GM13977 (cell line): Measurements from ENCODE around the gene CHST15.
"Not testable (repeated sequence)": the region's sequence is repeated elsewhere in the genome, so short reads cannot be mapped to it uniquely, and the experiment has no call there.

Experiments
- DNase-seq: peaks from one replicate; pipeline ENCODE4 v3.0.0; 2012; ENCODE audit warnings: low spot score
- CTCF ChIP-seq: IDR thresholded peaks from 2 replicates; pipeline ENCODE4 v1.5.1; 2012; ENCODE audit warnings: mild to moderate bottlenecking, control low read depth; ENCODE audit not compliant: insufficient read depth; ENCODE audit errors: extremely low read depth, missing control alignments
- in situ Hi-C: fragments of 300-500 bp; cut with MboI; formaldehyde crosslinking; loops from one replicate; pipeline ENCODE4 v1.12.0; 2022; ENCODE audit warnings: low sequenced_read_pairs, low pct_unique_long_range_greater_than_20kb, mixed read lengths, inconsistent platforms; ENCODE audit not compliant: unreplicated experiment

The CHST15 gene

GRCh38 chr10:124100124-124100523 lies 6.7 kb upstream of the CHST15 start:
- TF ChIP-seq CTCF, result no peak
- DNase-seq, result no peak
- in situ Hi-C loops, result no loop called here

GRCh38 chr10:124099604-124100003 lies 6.2 kb upstream of the CHST15 start:
- peak; percentile 46 for DNase-seq
- TF ChIP-seq CTCF, result no peak
- in situ Hi-C loops, result no loop called here

GRCh38 chr10:124098575-124098974 lies 5.2 kb upstream of the CHST15 start:
- DNase-seq, result no peak
- TF ChIP-seq CTCF, result no peak
- in situ Hi-C loops, result no loop called here

GRCh38 chr10:124097883-124098282 lies 4.5 kb upstream of the CHST15 start:
- in situ Hi-C loops, result no loop called here
- no peak for DNase-seq
- TF ChIP-seq CTCF, result no peak

GRCh38 chr10:124096494-124096893 lies 3.1 kb upstream of the CHST15 start:
- no peak for TF ChIP-seq CTCF
- in situ Hi-C loops, result no loop called here
- no peak for DNase-seq

- DNase-seq, in situ Hi-C loops: not testable (repeated sequence)
Measured at GRCh38 chr10:124095801-124096200, 2.4 kb upstream of the CHST15 start.

- TF ChIP-seq CTCF, result no peak
- DNase-seq, result no peak
- in situ Hi-C loops, result no loop called here
Measured at GRCh38 chr10:124095096-124095495, 1.7 kb upstream of the CHST15 start.
